H1 (cell line): ENCODE measurements around the gene TSHZ2. TPM values are rescaled to one million over a fixed set of nuclear protein-coding genes. Genes with fewer than 3 reads are reported as not detected.
A peak's percentile ranks its signal among the peaks of the same experiment; 100 is the strongest.

ENCODE experiments used
- CTCF ChIA-PET: fragments of 300-600 bp; sonication (Branson Sonifier 250); formaldehyde crosslinking; loops from one replicate; lab custom pipeline; 2021; ENCODE audit not compliant: partially characterized antibody; lab: Charles Lee
- POLR2A ChIA-PET: fragments of 300-600 bp; sonication (Branson Sonifier 250); formaldehyde crosslinking; loops from one replicate; lab custom pipeline; 2021; ENCODE audit warnings: inconsistent platforms; ENCODE audit not compliant: partially characterized antibody; lab: Charles Lee
- DNase-seq, 2 experiments: peaks; one replicate each; pipeline versions ENCODE4 v3.0.0 to v3.0.0-alpha.2; 2010 to 2022; ENCODE audit warnings: low spot score in 2 of 2, low read depth in 1 of 2, mixed read lengths in 1 of 2
- FAIRE-seq: peaks from 2 replicates; lab custom pipeline; 2011; peaks lifted over from hg19 to GRCh38; lab: Jason Lieb, UNC
- H2AFZ ChIP-seq: 2 replicates; pipeline ENCODE4 v1.8.1; 2012; ENCODE audit warnings: low read length, inconsistent platforms
- H2AK5ac ChIP-seq: 2 replicates; pipeline ENCODE4 v1.6.1; 2013; ENCODE audit warnings: low read depth, low read length
- H2BK120ac ChIP-seq: replicated peaks from 2 replicates; pipeline ENCODE3; 2013; ENCODE audit warnings: low read depth, low read length, inconsistent platforms
- H2BK12ac ChIP-seq: 2 replicates; pipeline ENCODE4 v1.6.1; 2013; ENCODE audit warnings: low read depth, low read length
- H2BK15ac ChIP-seq: 2 replicates; pipeline ENCODE4 v1.6.1; 2013; ENCODE audit warnings: low read length
- H2BK20ac ChIP-seq: 2 replicates; pipeline ENCODE4 v1.6.1; 2013; ENCODE audit warnings: low read length
- H2BK5ac ChIP-seq: 2 replicates; pipeline ENCODE4 v1.6.1; 2013; ENCODE audit warnings: low read depth, low read length
- H3K14ac ChIP-seq: 2 replicates; pipeline ENCODE4 v1.6.1; 2013; ENCODE audit warnings: inconsistent platforms; ENCODE audit not compliant: insufficient read length
- H3K18ac ChIP-seq: 2 replicates; pipeline ENCODE4 v1.6.1; 2013; ENCODE audit warnings: low read length; ENCODE audit errors: extremely low read depth
- H3K23ac ChIP-seq: 2 replicates; pipeline ENCODE4 v1.6.1; 2013; ENCODE audit warnings: inconsistent platforms; ENCODE audit not compliant: insufficient read length
- H3K23me2 ChIP-seq: 2 replicates; pipeline ENCODE4 v1.6.1; 2013; ENCODE audit warnings: low read depth, low read length
- H3K27ac ChIP-seq: 2 replicates; pipeline ENCODE4 v1.6.1; 2011; ENCODE audit warnings: low read depth, low read length, inconsistent platforms
- H3K27me3 ChIP-seq, 4 experiments: replicated peaks in 1 of 4; 1 replicate in 1 of 4; 2 replicates in 3 of 4; pipeline versions ENCODE4 v1.6.1 to v1.8.1; 2011 to 2013; ENCODE audit warnings: low read length in 3 of 4, mild to moderate bottlenecking in 3 of 4, inconsistent platforms in 2 of 4, mixed read lengths in 2 of 4, moderate library complexity in 1 of 4; ENCODE audit not compliant: control insufficient read depth in 3 of 4, insufficient read depth in 3 of 4; ENCODE audit errors: extremely low read depth in 1 of 4
- H3K36me3 ChIP-seq, 4 experiments: 2 replicates each; pipeline versions ENCODE4 v1.6.1 to v1.8.1; 2011 to 2013; ENCODE audit warnings: mild to moderate bottlenecking in 4 of 4, low read length in 3 of 4, moderate library complexity in 2 of 4, control low read depth in 1 of 4, inconsistent platforms in 1 of 4; ENCODE audit not compliant: insufficient read depth in 4 of 4, control insufficient read depth in 2 of 4
- H3K4ac ChIP-seq: replicated peaks from 2 replicates; pipeline ENCODE3; 2013; ENCODE audit warnings: low read length, low read depth, mixed read lengths, inconsistent platforms; ENCODE audit not compliant: insufficient read length
- H3K4me1 ChIP-seq, 4 experiments: replicated peaks in 1 of 4; 1 replicate in 1 of 4; 2 replicates in 3 of 4; pipeline versions ENCODE4 v1.6.1 to v1.8.1; 2011 to 2013; ENCODE audit warnings: low read length in 3 of 4, inconsistent platforms in 2 of 4, mixed read lengths in 1 of 4; ENCODE audit not compliant: insufficient read depth in 4 of 4, control insufficient read depth in 3 of 4
- H3K4me2 ChIP-seq, 2 experiments: 2 replicates each; pipeline versions ENCODE4 v1.6.1 to v1.8.1; 2011 to 2013; ENCODE audit warnings: low read depth in 2 of 2, low read length in 2 of 2, control low read depth in 1 of 2, inconsistent platforms in 1 of 2, mild to moderate bottlenecking in 1 of 2; ENCODE audit not compliant: insufficient read depth in 1 of 2
- H3K4me3 ChIP-seq, 4 experiments: fragments of 200-600, 300-600 bp in 1 of 4; sonication (generic), shearing (Covaris generic), sonication (Bioruptor Twin) in 1 of 4; 2 replicates each; pipeline versions ENCODE4 v1.5.1 to v1.8.1; 2011 to 2016; ENCODE audit warnings: low read length in 4 of 4, low read depth in 3 of 4, control low read depth in 2 of 4, inconsistent platforms in 2 of 4, mild to moderate bottlenecking in 2 of 4, mixed read lengths in 1 of 4, moderate library complexity in 1 of 4; ENCODE audit not compliant: insufficient read depth in 2 of 4; ENCODE audit errors: extremely low read depth in 1 of 4
- H3K56ac ChIP-seq: replicated peaks from 2 replicates; pipeline ENCODE3; 2013; ENCODE audit warnings: low read depth, mild to moderate bottlenecking, mixed read lengths, low read length, inconsistent platforms; ENCODE audit not compliant: insufficient read length
- H3K79me1 ChIP-seq: 2 replicates; pipeline ENCODE4 v1.6.1; 2013; ENCODE audit warnings: low read depth, low read length, control low read depth
- H3K79me2 ChIP-seq, 2 experiments: 2 replicates each; pipeline versions ENCODE4 v1.6.1 to v1.8.1; 2012 to 2013; ENCODE audit warnings: low read length in 2 of 2, mild to moderate bottlenecking in 2 of 2, inconsistent platforms in 1 of 2; ENCODE audit not compliant: insufficient read depth in 2 of 2, control insufficient read depth in 1 of 2
- H3K9ac ChIP-seq, 4 experiments: replicated peaks in 1 of 4; 1 replicate in 1 of 4; 2 replicates in 3 of 4; pipeline versions ENCODE4 v1.6.1 to v1.8.1; 2011 to 2013; ENCODE audit warnings: low read depth in 3 of 4, low read length in 3 of 4, control low read depth in 2 of 4, mild to moderate bottlenecking in 2 of 4, moderate library complexity in 2 of 4, inconsistent platforms in 1 of 4; ENCODE audit errors: extremely low read depth in 1 of 4
- H3K9me3 ChIP-seq, 2 experiments: 2 replicates each; pipeline versions ENCODE4 v1.6.1 to v1.8.1; 2012 to 2013; ENCODE audit warnings: mild to moderate bottlenecking in 2 of 2, moderate library complexity in 2 of 2, control low read depth in 1 of 2, inconsistent platforms in 1 of 2, low read depth in 1 of 2, low read length in 1 of 2, mixed read lengths in 1 of 2; ENCODE audit not compliant: insufficient read depth in 2 of 2
- H4K20me1 ChIP-seq, 2 experiments: replicated peaks in 1 of 2; 2 replicates each; pipeline versions ENCODE3 to v1.8.1; 2011 to 2013; ENCODE audit warnings: inconsistent platforms in 2 of 2, low read length in 2 of 2, mild to moderate bottlenecking in 1 of 2; ENCODE audit not compliant: insufficient read depth in 2 of 2, control insufficient read depth in 1 of 2
- H4K5ac ChIP-seq: 2 replicates; pipeline ENCODE4 v1.6.1; 2013; ENCODE audit warnings: low read length, low read depth, mixed read lengths, inconsistent platforms; ENCODE audit not compliant: insufficient read length
- H4K8ac ChIP-seq: 2 replicates; pipeline ENCODE4 v1.8.0; 2013; ENCODE audit warnings: mild to moderate bottlenecking, moderate library complexity, low read length, inconsistent platforms; ENCODE audit not compliant: insufficient read depth; ENCODE audit errors: extremely low read depth
- H4K91ac ChIP-seq: replicated peaks from 2 replicates; pipeline ENCODE3; 2013; ENCODE audit warnings: low read length, mixed read lengths, inconsistent platforms; ENCODE audit not compliant: insufficient read length
- ATF2 ChIP-seq: IDR thresholded peaks from 2 replicates; pipeline ENCODE4 v1.6.1; 2012; ENCODE audit warnings: low read length, inconsistent platforms
- E2F6 ChIP-seq: IDR thresholded peaks from 2 replicates; pipeline ENCODE4 v1.6.1; 2012; ENCODE audit warnings: inconsistent platforms
- SRF ChIP-seq: IDR thresholded peaks from 2 replicates; pipeline ENCODE4 v1.6.1; 2011; ENCODE audit warnings: mild to moderate bottlenecking, low read depth, low read length, moderate library complexity
- WGBS, 2 experiments: shearing (Covaris generic) in 1 of 2; methylation state at CpG; one replicate each; pipeline versions ENCODE4 v1.1.6 to v1.1.7; 2013 to 2015; ENCODE audit warnings: low lambda C conversion rate in 2 of 2, mixed read lengths in 2 of 2, inconsistent platforms in 1 of 2, low coverage in 1 of 2, missing lambda C conversion rate in 1 of 2; ENCODE audit not compliant: insufficient replicate concordance in 2 of 2, insufficient coverage in 1 of 2, insufficient read length in 1 of 2; ENCODE audit errors: extremely low coverage in 1 of 2, missing lambda C conversion rate in 1 of 2; 5-methylcytosine and 5-hydroxymethylcytosine counted together
- polyA plus RNA-seq, 7 experiments: library from polyadenylated mRNA; depleted of rRNA in 3 of 7; stranded (reverse) in 5 of 7; unstranded in 2 of 7; fragments of >200 nt in 5 of 7; fragments of 200-250 nt in 2 of 7; gene quantifications; 1 replicate in 5 of 7; 2 replicates in 1 of 7; 4 replicates in 1 of 7; pipeline versions ENCODE4 v1.2.1 to v1.2.3, GENCODE V29; 2011 to 2013; ENCODE audit warnings: missing spikeins in 2 of 7, mixed read lengths in 2 of 7
- total RNA-seq: library from RNA; stranded (reverse); fragmentation: NEBNext Ultra II Directional; extraction: Animal tissue kit (Norgen Biotek cat#: 25700); gene quantifications from 2 replicates; pipeline ENCODE4 v1.2.1, GENCODE V29; 2021

The TSHZ2 gene
- total and polyA plus RNA-seq, 2 of the 8 experiments (the other 6 are each of a cell fraction or from before 2014, with no cell fraction given): 0.14 to 0.30 TPM

GRCh38 chr20:52984451-52984810 is 12.3 kb downstream of the TSHZ2 start:
- no peak overlapping the region for H3K23ac ChIP-seq
- no peak overlapping the region for H3K56ac ChIP-seq
- no peaks in the 10 kb centered on the region for H3K9me3 ChIP-seq
- DNase-seq (no peak), FAIRE-seq (no peak)
- H2BK20ac ChIP-seq: no peak overlapping the region
- H2BK120ac ChIP-seq: no peak overlapping the region
- H2BK15ac ChIP-seq: peak overlapping the region; percentile 65; the same call in 1 of the 2 replicates
- no peak overlapping the region for H4K5ac ChIP-seq
- no peak overlapping the region for H3K4me2 ChIP-seq
- H4K20me1 ChIP-seq: no peaks in the 10 kb centered on the region
- peaks cover 0 to 6% (median 0%) of the 10 kb centered on the region in 4 experiments; a peak in 2 of 7 replicates for H3K4me1 ChIP-seq
- H2AK5ac ChIP-seq: no peak overlapping the region
- no peak overlapping the region for H3K4me3 ChIP-seq
- H3K79me1 ChIP-seq: no peaks in the 10 kb centered on the region
- H3K23me2 ChIP-seq: no peaks in the 10 kb centered on the region; the same call in 1 of the 2 replicates
- no peak overlapping the region for H3K4ac ChIP-seq
- H3K18ac ChIP-seq: no peak overlapping the region
- CTCF ChIA-PET: interaction anchor here (0.6 kb wide), 1 partner anchor 662 kb away, joined by 3 read pairs; no protein-coding TSS in a partner anchor
- H3K36me3 ChIP-seq: no peaks in the 10 kb centered on the region
- no peak overlapping the region for H3K14ac ChIP-seq
- POLR2A ChIA-PET: no interaction called here
- H2BK5ac ChIP-seq: no peak overlapping the region
- H3K9ac ChIP-seq: no peak overlapping the region
- TF ChIP-seq ATF2: no peak
- no peak for TF ChIP-seq E2F6
- TF ChIP-seq SRF: no peak
- peak overlapping the region; percentile 53; the same call in 1 of the 2 replicates for H4K8ac ChIP-seq
- peak overlapping the region; percentile 14; the same call in 1 of the 2 replicates for H2AFZ ChIP-seq
- 95% methylated on average over 5 of the region's 10 CpGs; no CpG with 5 or more reads in 1 of the 2 experiments for WGBS, 2 experiments
- H3K79me2 ChIP-seq: no peaks in the 10 kb centered on the region
- H3K27me3 ChIP-seq: no peaks in the 10 kb centered on the region
- no peak overlapping the region for H4K91ac ChIP-seq
- no peak overlapping the region for H2BK12ac ChIP-seq
- H3K27ac ChIP-seq: no peak overlapping the region
